ENCODE results near the gene TBC1D22A. TPM values are rescaled to one million over a fixed set of nuclear protein-coding genes. Genes with fewer than 3 reads are reported as not detected.

The TBC1D22A gene
- total and polyA plus RNA-seq, 10 of the 15 experiments (the other 5 are each of a cell fraction or from before 2014, with no cell fraction given), result 0.63 to 44.7 (median 27.4) TPM

GRCh38 chr22:46846832-46847355 is 84.4 kb downstream of the TBC1D22A start:
- DNase-seq (ENCODE audit: low read depth, low spot score) (no peak), FAIRE-seq (no peak), ATAC-seq (no peak)
- CTCF ChIA-PET, result no interaction called here
- Histone ChIP-seq H3K4me2 (ENCODE audit: control insufficient read depth, insufficient read depth) (no peak overlapping the region), H3K4me1 (ENCODE audit: control insufficient read depth, insufficient read depth, low read length) (no peaks in the 10 kb centered on the region), H3K27me3 (replicated peaks in 1 of 2; ENCODE audit: control insufficient read depth in 2 of 2, insufficient read depth in 2 of 2, low read length in 1 of 2) (no peaks in the 10 kb centered on the region), H3K9ac (ENCODE audit: control insufficient read depth, insufficient read depth, low read length) (no peak overlapping the region), H3K4me3 (no peak overlapping the region), H3K27ac (ENCODE audit: control insufficient read depth, insufficient read depth) (no peak overlapping the region), H3K79me2 (ENCODE audit: control insufficient read depth, insufficient read depth, low read length) (no peaks in the 10 kb centered on the region; the same call in 1 of the 2 replicates), H3K9me3 (replicated peaks; ENCODE audit: control insufficient read depth, insufficient read depth, low read length) (no peaks in the 10 kb centered on the region), H3K36me3 (ENCODE audit: control insufficient read depth in 2 of 2, insufficient read depth in 2 of 2, low read length in 1 of 2) (peaks cover 10 to 23% of the 10 kb centered on the region in 2 experiments), H2AFZ (ENCODE audit: control insufficient read depth, low read depth, low read length) (no peak overlapping the region), H4K20me1 (ENCODE audit: control insufficient read depth, insufficient read depth) (peaks cover 3% of the 10 kb centered on the region)
- in situ Hi-C loops (cut with MboI) (no loop called here), intact Hi-C loops (cut with micrococcal nuclease; ENCODE audit: unreplicated experiment) (no loop called here)
- WGBS (ENCODE audit: insufficient coverage, insufficient replicate concordance, low lambda C conversion rate, missing lambda C conversion rate), result 93% methylated on average over 12 of the region's 12 CpGs
- SMC1A ChIA-PET (ENCODE audit: uncharacterized antibody, unreplicated experiment), result no interaction called here
- POLR2A ChIA-PET, result no interaction called here
- BruUV-seq (replicated peaks), result no TSS peak
- no peak for TF ChIP-seq IRF3 (IDR thresholded peaks at IDR 0.05)
- RAD21 ChIA-PET (ENCODE audit: unreplicated experiment), result no interaction called here

GRCh38 chr22:46848197-46848596 is 85.7 kb downstream of the TBC1D22A start:
- no peak overlapping the region for H2AFZ ChIP-seq (ENCODE audit: control insufficient read depth, low read depth, low read length)
- no peak for FAIRE-seq
- H4K20me1 ChIP-seq (ENCODE audit: control insufficient read depth, insufficient read depth), result peaks cover 3% of the 10 kb centered on the region
- intact Hi-C loops (cut with micrococcal nuclease; ENCODE audit: unreplicated experiment) (no loop called here), in situ Hi-C loops (cut with MboI) (no loop called here)
- H3K4me2 ChIP-seq (ENCODE audit: control insufficient read depth, insufficient read depth), result no peak overlapping the region
- 98% methylated on average over 11 of the region's 11 CpGs for WGBS (ENCODE audit: insufficient coverage, insufficient replicate concordance, low lambda C conversion rate, missing lambda C conversion rate)
- no TSS peak for BruUV-seq (replicated peaks)
- no peak overlapping the region for H3K9ac ChIP-seq (ENCODE audit: control insufficient read depth, insufficient read depth, low read length)
- no peaks in the 10 kb centered on the region for H3K9me3 ChIP-seq (replicated peaks; ENCODE audit: control insufficient read depth, insufficient read depth, low read length)
- H3K4me3 ChIP-seq, result no peak overlapping the region
- no peak overlapping the region for H3K27ac ChIP-seq (ENCODE audit: control insufficient read depth, insufficient read depth)
- H3K4me1 ChIP-seq (ENCODE audit: control insufficient read depth, insufficient read depth, low read length), result no peaks in the 10 kb centered on the region
- no peaks in the 10 kb centered on the region; the same call in 1 of the 2 replicates for H3K79me2 ChIP-seq (ENCODE audit: control insufficient read depth, insufficient read depth, low read length)
- ChIA-PET CTCF (no interaction called here), SMC1A (ENCODE audit: uncharacterized antibody, unreplicated experiment) (no interaction called here), RAD21 (ENCODE audit: unreplicated experiment) (no interaction called here), POLR2A (no interaction called here)
- DNase-seq (ENCODE audit: low read depth, low spot score), result no peak
- H3K27me3 ChIP-seq (replicated peaks in 1 of 2; ENCODE audit: control insufficient read depth in 2 of 2, insufficient read depth in 2 of 2, low read length in 1 of 2), result no peaks in the 10 kb centered on the region
- no peak for ATAC-seq
- H3K36me3 ChIP-seq (ENCODE audit: control insufficient read depth in 2 of 2, insufficient read depth in 2 of 2, low read length in 1 of 2), result peaks cover 9 to 20% of the 10 kb centered on the region in 2 experiments
- TF ChIP-seq RB1 (IDR thresholded peaks at IDR 0.05; ENCODE audit: borderline replicate concordance) (no peak), CHD1 (IDR thresholded peaks at IDR 0.05; ENCODE audit: low read depth, low read length) (no peak), ZNF622 (IDR thresholded peaks at IDR 0.05) (no peak), NFYA (IDR thresholded peaks at IDR 0.05; ENCODE audit: borderline replicate concordance, low read depth, low read length) (no peak), REST (IDR thresholded peaks at IDR 0.05; ENCODE audit: low read depth, low read length) (no peak), TCF7 (IDR thresholded peaks at IDR 0.05; ENCODE audit: borderline replicate concordance) (no peak), CREM (IDR thresholded peaks at IDR 0.05; ENCODE audit: low read depth) (no peak), SIN3A (IDR thresholded peaks at IDR 0.05; ENCODE audit: low read depth, low read length) (no peak), PML (IDR thresholded peaks at IDR 0.05; ENCODE audit: low read length) (no peak), CEBPZ (IDR thresholded peaks at IDR 0.05; ENCODE audit: low read depth, low read length) (no peak)

Measured in GM12878 (cell line).